Gastroesophageal sphincter (tissue), 3 donors: ENCODE data around the gene UFL1.

Source experiments
- EP300 ChIP-seq: sonication (generic); formaldehyde crosslinking; IDR thresholded peaks from one replicate; pipeline ENCODE4 v1.6.1; 2017; ENCODE audit warnings: antibody characterized with exemption, mild to moderate bottlenecking
- POLR2AphosphoS5 ChIP-seq: sonication (generic); formaldehyde crosslinking; IDR thresholded peaks from one replicate; pipeline ENCODE4 v1.6.1; 2017; ENCODE audit warnings: antibody characterized with exemption
- TF ChIP-seq, protein P1 (sequence below), 4 experiments: fragments of 200-600 bp in 2 of 4; fragments of 450-650 bp in 2 of 4; sonication (generic) in 1 of 4; IDR thresholded peaks; one replicate each; pipeline ENCODE4 v1.5.1; 2017 to 2019; ENCODE audit warnings: antibody characterized with exemption in 4 of 4, mild to moderate bottlenecking in 2 of 4, moderate library complexity in 2 of 4

DNA sequence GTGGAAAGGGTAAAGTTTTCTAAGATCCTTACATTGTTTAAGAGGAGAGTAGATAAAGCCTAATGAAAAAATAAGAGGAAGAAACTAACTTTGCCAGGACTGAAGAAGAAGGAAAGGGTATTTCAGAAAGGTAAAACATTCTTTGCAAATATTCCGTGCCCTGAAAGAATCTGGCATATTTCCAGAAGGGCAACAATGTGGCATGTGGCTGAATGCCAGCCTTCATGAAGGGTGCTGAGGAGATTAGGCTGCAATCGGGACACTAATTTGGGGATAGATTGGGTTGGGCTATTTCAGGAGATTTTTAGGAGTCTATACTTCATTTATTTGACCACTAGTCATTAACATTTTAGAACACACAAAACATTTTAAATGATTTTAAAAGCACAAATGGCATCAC lies 16.2 kb upstream of the UFL1 start:
- TF ChIP-seq, protein P1, sequence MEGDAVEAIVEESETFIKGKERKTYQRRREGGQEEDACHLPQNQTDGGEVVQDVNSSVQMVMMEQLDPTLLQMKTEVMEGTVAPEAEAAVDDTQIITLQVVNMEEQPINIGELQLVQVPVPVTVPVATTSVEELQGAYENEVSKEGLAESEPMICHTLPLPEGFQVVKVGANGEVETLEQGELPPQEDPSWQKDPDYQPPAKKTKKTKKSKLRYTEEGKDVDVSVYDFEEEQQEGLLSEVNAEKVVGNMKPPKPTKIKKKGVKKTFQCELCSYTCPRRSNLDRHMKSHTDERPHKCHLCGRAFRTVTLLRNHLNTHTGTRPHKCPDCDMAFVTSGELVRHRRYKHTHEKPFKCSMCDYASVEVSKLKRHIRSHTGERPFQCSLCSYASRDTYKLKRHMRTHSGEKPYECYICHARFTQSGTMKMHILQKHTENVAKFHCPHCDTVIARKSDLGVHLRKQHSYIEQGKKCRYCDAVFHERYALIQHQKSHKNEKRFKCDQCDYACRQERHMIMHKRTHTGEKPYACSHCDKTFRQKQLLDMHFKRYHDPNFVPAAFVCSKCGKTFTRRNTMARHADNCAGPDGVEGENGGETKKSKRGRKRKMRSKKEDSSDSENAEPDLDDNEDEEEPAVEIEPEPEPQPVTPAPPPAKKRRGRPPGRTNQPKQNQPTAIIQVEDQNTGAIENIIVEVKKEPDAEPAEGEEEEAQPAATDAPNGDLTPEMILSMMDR (IDR thresholded peaks at IDR 0.05) = no peak
- TF ChIP-seq POLR2AphosphoS5 = no peak
- no peak for TF ChIP-seq EP300
